Mucosa of descending colon (tissue), 3 donors: ENCODE measurements around the gene BCL6. TPM values are rescaled to one million over a fixed set of nuclear protein-coding genes. Genes with fewer than 3 reads are reported as not detected.

ENCODE experiments used
- ATAC-seq: fragments of 200-7000 bp; cut with Tn5 transposase; one replicate; pipeline ENCODE4 v1.9.1; 2020; ENCODE audit warnings: mild to moderate bottlenecking, moderate library complexity
- DNase-seq, 3 donors: peaks; one replicate each; pipeline ENCODE4 v3.0.0-alpha.2; 2020
- H3K36me3 ChIP-seq: fragments of 200-600 bp; one replicate; pipeline ENCODE4 v1.8.0; 2021; ENCODE audit warnings: low read depth, mild to moderate bottlenecking
- H3K4me1 ChIP-seq: fragments of 200-600 bp; one replicate; pipeline ENCODE4 v1.8.0; 2021; ENCODE audit warnings: low read depth, mild to moderate bottlenecking
- H3K4me3 ChIP-seq: fragments of 200-600 bp; one replicate; pipeline ENCODE4 v1.8.0; 2021; ENCODE audit warnings: mild to moderate bottlenecking
- H3K9me3 ChIP-seq: fragments of 200-600 bp; one replicate; pipeline ENCODE4 v1.8.0; 2021; ENCODE audit warnings: mild to moderate bottlenecking
- intact Hi-C, 2 donors: fragments of 100-400 bp; cut with DNase I in 1 of 2; cut with micrococcal nuclease in 1 of 2; formaldehyde crosslinking; loops; one replicate each; pipeline versions ENCODE4 v1.11.0 to v1.11.1; 2022; cut with DNase I, micrococcal nuclease
- total RNA-seq, 3 donors: library from RNA; stranded (reverse); fragmentation: NEBNext Ultra II Directional in 2 of 3; extraction: Animal tissue kit (Norgen Biotek cat#: 25700) in 2 of 3; gene quantifications; one replicate each; pipeline versions ENCODE4 v1.2.1 to v1.2.4, GENCODE V29; 2021 to 2023
- TF ChIP-seq, protein P1 (sequence below): fragments of 200-600 bp; IDR thresholded peaks from one replicate; pipeline ENCODE4 v1.8.0; 2022; ENCODE audit warnings: antibody characterized with exemption, mild to moderate bottlenecking
- donor health status: DM: no; HTN: no; CAD: no; lungs with moderate emphysema.
- donor health status: DM: no; HTN: no; CAD: no.
- donor health status: DM: no; HTN: yes; CAD: no.

The BCL6 gene
- total RNA-seq, 3 donors from 2014 or later: 10.9 to 133 (median 23.8) TPM

DNA sequence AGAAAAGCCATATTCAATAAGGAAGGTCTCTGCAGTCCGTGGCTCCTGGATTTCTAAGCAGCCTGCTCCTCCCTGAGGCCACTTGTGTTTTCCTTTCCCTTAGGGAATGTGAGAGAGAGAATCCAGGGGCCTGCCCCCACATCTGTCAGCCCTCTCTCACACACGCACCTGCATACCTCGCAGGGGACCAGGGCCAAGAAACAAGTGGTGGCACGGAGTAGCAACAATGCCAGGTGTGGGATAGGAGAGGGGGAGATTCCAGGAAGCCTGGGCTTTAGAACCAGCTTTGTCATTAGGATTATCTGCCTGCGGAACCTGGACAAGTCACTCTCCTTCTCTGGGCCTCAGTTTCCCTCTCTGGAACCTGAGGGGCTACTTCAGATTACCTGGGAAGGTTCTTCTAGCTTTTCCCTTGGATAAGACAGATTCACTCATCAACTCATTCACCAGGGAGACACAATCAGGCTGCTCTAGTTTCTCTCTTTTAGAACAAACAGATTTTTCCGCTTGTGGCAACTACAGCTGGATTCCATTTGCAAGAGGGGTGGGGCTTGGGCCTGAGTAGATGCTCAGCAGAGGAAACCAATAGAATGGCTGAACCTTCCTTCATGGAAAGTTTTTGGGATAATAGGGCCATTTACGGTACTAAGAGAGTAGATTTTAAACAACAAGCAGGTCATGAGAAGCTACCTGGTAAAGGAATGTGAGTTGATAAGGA, 19.5 kb downstream of the BCL6 start:
- intact Hi-C loops: no loop called here
- TF ChIP-seq, protein P1, sequence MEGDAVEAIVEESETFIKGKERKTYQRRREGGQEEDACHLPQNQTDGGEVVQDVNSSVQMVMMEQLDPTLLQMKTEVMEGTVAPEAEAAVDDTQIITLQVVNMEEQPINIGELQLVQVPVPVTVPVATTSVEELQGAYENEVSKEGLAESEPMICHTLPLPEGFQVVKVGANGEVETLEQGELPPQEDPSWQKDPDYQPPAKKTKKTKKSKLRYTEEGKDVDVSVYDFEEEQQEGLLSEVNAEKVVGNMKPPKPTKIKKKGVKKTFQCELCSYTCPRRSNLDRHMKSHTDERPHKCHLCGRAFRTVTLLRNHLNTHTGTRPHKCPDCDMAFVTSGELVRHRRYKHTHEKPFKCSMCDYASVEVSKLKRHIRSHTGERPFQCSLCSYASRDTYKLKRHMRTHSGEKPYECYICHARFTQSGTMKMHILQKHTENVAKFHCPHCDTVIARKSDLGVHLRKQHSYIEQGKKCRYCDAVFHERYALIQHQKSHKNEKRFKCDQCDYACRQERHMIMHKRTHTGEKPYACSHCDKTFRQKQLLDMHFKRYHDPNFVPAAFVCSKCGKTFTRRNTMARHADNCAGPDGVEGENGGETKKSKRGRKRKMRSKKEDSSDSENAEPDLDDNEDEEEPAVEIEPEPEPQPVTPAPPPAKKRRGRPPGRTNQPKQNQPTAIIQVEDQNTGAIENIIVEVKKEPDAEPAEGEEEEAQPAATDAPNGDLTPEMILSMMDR: no peak
- Histone ChIP-seq H3K4me3 (no peak overlapping the region), H3K9me3 (no peaks in the 10 kb centered on the region), H3K4me1 (no peaks in the 10 kb centered on the region), H3K36me3 (no peaks in the 10 kb centered on the region)
- ATAC-seq (no peak), DNase-seq (no peak)

DNA sequence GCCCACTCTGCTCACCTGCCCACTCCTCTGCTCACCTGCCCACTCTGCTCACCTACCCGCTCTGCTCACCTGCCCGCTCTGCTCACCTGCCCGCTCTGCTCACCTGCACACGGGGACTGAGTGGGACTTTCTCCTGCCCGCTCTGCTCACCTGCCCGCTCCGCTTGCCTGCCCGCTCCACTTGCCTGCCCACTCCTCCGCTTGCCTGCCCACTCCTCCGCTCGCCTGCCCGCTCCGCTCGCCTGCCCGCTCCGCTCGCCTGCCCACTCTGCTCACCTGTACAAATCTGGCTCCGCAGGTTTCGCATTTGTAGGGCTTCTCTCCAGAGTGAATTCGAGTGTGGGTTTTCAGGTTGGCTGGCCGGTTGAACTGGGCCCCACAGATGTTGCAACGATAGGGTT, 20.0 kb downstream of the BCL6 start:
- TF ChIP-seq, protein P1: no peak
- no peak overlapping the region for H3K4me3 ChIP-seq
- H3K9me3 ChIP-seq: no peaks in the 10 kb centered on the region
- no peak for ATAC-seq
- no peaks in the 10 kb centered on the region for H3K4me1 ChIP-seq
- no peaks in the 10 kb centered on the region for H3K36me3 ChIP-seq
- intact Hi-C loops: no loop called here
- no peak for DNase-seq

DNA sequence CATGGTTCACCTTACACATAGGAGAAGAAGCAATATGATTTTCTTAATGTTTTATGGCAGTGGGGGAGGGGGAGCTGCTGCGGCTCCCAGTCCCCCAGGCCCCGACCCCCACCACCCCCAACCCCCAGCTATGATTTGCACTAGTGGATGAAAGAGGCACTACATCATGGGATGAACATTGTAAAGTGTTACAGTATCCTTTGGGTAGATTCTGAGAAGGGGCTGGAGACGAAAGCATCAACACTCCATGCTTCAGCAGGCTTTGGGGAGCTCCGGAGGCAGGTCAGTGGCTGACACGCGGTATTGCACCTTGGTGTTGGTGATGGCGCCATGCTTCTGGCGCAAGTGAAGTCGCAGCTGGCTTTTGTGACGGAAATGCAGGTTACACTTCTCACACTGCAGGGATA, 23.1 kb downstream of the BCL6 start:
- H3K36me3 ChIP-seq: no peaks in the 10 kb centered on the region
- TF ChIP-seq, protein P1: no peak
- no peaks in the 10 kb centered on the region for H3K4me1 ChIP-seq
- intact Hi-C loops: no loop called here
- ATAC-seq: no peak
- H3K4me3 ChIP-seq: no peak overlapping the region
- no peaks in the 10 kb centered on the region for H3K9me3 ChIP-seq
- DNase-seq: no peak

DNA sequence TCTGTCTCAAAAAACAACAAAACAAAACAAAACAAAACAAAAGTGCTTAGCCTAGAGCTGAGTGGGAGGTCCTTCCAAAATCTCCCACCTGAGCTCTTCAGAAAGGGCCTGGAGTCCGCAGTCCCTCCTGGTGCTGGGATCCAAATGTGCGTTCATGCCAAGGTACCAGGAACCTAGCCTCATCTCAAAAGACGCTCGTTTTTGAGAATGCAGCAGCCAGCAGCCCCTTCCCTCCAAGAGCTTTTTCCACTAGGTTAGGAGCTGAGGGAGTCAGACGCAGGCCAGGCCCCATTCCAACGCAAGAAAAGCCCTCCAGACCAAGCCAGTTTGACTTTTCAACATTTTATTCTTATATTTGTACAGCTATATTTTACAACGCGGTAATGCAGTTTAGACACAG, 24.2 kb downstream of the BCL6 start:
- Histone ChIP-seq H3K4me1 (no peaks in the 10 kb centered on the region), H3K36me3 (no peaks in the 10 kb centered on the region), H3K4me3 (no peak overlapping the region), H3K9me3 (no peaks in the 10 kb centered on the region)
- intact Hi-C loops: no loop called here
- no peak for ATAC-seq
- TF ChIP-seq, protein P1: no peak
- DNase-seq: no peak

DNA sequence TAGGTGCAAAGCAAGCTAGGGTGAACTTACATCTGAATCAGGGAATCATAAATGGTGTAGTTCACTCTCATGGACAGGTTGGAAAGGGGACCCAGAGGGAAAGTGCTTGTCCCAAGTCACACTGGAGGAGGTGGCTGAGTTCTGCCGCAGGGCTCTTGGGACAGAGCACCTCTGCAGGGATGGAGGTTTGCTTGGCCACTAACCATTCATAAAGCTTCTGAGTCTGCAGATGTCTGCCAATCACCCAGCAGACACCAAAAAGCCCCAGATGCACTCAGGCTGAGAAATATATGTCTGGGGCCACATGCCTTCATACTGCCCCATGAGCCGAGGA, 25.0 kb downstream of the BCL6 start:
- Histone ChIP-seq H3K9me3 (no peaks in the 10 kb centered on the region), H3K4me1 (no peaks in the 10 kb centered on the region), H3K36me3 (no peaks in the 10 kb centered on the region), H3K4me3 (no peak overlapping the region)
- TF ChIP-seq, protein P1: no peak
- DNase-seq: no peak
- intact Hi-C loops: no loop called here
- no peak for ATAC-seq
